Measurements from ENCODE around the gene HLA-E.
"Not testable (repeated sequence)": the region's sequence is repeated elsewhere in the genome, so short reads cannot be mapped to it uniquely, and the experiment has no call there.

The HLA-E gene

GRCh38 chr6:30529349-30529875 lies 40.1 kb downstream of the HLA-E start:
- peak overlapping the region in 9 of 21 experiments; percentile 6 to 76 (median 29) for H3K27ac ChIP-seq
- H3K4me3 ChIP-seq, result not testable (repeated sequence)

DNA sequence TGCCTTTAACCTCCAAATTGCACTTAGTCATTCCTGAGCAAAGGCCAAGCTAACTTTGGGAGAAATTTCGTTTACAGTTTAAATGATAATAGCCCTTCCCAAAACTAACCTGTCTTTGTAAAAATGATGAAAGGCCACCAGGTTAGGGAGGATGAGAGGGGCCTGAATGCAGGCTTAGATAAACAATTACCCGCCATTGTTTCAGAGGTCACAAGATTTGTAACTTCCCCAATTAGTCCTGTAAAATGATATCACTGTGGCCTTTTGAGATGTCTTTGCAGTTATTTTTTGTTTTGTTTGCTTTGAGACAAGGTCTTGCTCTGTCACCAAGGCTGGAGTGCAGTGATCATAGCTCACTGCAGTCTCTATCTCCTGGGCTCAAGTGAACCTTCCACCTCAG lies 40.7 kb downstream of the HLA-E start:
- Histone ChIP-seq H3K4me3 (no peak overlapping the region), H3K27ac (peak overlapping the region in 7 of 21 experiments; percentile 6 to 76 (median 31))

- Histone ChIP-seq H3K4me3 (no peak overlapping the region), H3K27ac (peak overlapping the region in 1 of 21 experiments; percentile 75)
Measured at GRCh38 chr6:30533460-30534294, 44.4 kb downstream of the HLA-E start.

GRCh38 chr6:30537931-30538330 lies 48.6 kb downstream of the HLA-E start:
- no peak overlapping the region for H3K27ac ChIP-seq

GRCh38 chr6:30541515-30542403 lies 52.5 kb downstream of the HLA-E start:
- Histone ChIP-seq H3K4me3 (peak overlapping the region in 6 of 7 experiments; percentile 8 to 24 (median 15)), H3K27ac (peak overlapping the region in 11 of 21 experiments; percentile 2 to 72 (median 53))

More at GRCh38 chr6:30537931-30538330, 48.6 kb downstream of the HLA-E start:
- H3K4me3 ChIP-seq, result no peak overlapping the region

DNA sequence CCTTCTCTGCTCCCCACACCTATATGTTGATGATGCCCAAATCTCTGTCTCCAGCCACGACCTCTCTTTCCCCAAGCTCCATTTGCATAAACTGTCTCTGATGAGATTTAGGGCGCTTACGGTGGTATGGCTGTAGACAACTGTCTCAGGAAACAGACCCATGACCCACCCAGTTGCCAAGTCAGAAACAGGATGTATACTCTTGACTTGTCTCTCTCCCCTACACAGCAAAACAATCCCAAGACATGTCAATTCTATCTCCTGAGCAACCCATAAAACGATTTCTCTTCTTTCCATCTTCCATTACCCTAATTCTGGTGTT lies 53.1 kb downstream of the HLA-E start:
- Histone ChIP-seq H3K4me3 (peak overlapping the region in 1 of 7 experiments; percentile 24), H3K27ac (peak overlapping the region in 11 of 21 experiments; percentile 2 to 72 (median 53))

GRCh38 chr6:30542915-30543314 lies 53.6 kb downstream of the HLA-E start:
- peak overlapping the region in 10 of 21 experiments; percentile 24 to 72 (median 54) for H3K27ac ChIP-seq

More at GRCh38 chr6:30542915-30543314, 53.6 kb downstream of the HLA-E start:
- no peak overlapping the region for H3K4me3 ChIP-seq

Data from skin epidermis (tissue), 12 donors.